GM08714 (cell line): ENCODE results near the gene NCK2.

Source experiments
- H3K4me3 ChIP-seq: fragments of 200-500 bp; sonication (Bioruptor generic); 2 replicates; pipeline ENCODE4 v1.5.1; 2014; ENCODE audit warnings: mild to moderate bottlenecking, low read length, inconsistent platforms
- ZNF274 ChIP-seq: IDR thresholded peaks from 2 replicates; pipeline ENCODE4 v1.6.1; 2012; ENCODE audit warnings: mild to moderate bottlenecking, low read depth, low read length

The NCK2 gene

DNA sequence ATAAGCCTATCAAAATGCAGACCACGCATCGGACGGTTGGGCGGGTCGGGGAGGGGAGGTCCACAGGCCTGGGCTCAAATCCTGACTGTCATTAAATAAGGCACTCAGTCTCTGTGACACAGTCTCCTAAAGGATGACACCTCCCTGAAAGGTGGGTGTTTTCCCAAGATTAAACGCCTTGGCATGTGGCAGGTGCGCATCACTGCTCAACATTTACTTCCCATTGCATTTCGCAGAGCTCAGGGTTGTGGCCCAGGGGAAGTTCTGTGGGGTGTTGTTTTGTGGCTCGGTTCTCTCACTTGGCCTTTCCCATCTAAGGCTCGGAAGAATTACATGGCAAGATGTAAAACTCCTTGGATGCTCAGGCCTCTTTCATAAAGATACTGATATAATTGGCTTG, 107.4 kb downstream of the NCK2 start:
- no peak overlapping the region for H3K4me3 ChIP-seq
- no peak for TF ChIP-seq ZNF274

DNA sequence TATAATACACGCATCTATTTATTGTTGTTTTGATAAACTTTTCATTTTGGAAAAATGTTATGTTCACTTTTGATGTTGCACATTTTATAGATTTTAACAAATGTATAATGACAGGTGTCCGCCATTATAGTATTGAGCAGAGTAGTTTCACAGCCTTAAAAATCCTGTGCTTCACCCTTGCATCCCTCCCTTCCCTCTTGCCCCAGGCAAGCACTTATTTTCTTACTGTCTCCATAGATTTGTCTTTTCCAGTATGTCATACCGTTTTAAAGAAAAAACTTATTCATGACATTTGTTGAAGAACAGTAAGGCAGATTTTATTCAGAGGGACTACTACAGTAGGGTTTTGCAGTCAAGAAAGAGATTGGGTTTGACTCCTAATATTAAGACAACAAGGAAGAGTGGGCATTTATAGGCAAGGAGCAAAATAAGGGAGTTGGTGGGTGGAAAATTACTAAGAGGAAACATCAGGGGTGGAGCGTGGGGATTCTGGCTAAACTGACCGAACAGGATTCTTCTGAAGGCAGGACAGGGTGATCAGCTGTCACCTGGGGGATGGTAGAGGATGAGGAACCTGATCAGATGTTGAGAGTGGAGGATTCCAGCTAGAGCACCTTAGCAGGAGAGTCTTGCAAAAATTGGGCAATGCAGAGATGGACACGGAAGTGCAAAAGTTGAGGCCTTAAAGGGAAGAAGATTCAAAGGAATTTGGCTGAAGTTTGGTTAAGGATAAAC, 108.8 kb downstream of the NCK2 start:
- no peak overlapping the region for H3K4me3 ChIP-seq
- TF ChIP-seq ZNF274, result no peak

DNA sequence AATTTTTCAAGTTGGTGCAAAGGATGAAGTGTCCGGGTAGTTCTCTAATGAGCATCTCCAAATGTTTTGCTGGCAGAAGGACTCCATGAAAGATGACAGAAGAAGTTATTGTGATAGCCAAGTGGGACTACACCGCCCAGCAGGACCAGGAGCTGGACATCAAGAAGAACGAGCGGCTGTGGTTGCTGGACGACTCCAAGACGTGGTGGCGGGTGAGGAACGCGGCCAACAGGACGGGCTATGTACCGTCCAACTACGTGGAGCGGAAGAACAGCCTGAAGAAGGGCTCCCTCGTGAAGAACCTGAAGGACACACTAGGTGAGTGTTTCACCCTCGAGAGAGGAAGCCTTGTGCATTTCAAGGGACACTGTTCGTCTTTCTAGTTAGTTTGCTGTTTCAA, 110.3 kb downstream of the NCK2 start:
- no peak for TF ChIP-seq ZNF274
- H3K4me3 ChIP-seq, result no peak overlapping the region

DNA sequence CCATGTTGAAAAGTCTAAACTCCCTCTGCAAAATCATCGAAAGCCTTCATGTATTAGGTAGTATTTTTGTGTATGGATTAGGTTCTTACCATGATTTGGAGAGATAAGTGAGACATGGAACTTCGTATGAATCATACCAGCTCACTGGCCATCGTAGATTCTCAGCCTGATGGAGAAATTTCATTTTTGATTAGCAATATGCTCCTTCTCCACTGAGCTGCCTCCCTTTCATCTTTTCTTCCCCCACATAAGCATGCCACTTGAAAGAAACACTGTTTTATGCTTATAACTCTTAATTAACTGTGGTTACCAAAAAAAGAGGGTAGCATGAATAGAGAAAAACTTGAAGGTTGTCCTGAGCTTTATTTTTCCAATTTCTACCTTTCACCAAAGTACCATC, 111.9 kb downstream of the NCK2 start:
- TF ChIP-seq ZNF274, result no peak
- no peak overlapping the region for H3K4me3 ChIP-seq

DNA sequence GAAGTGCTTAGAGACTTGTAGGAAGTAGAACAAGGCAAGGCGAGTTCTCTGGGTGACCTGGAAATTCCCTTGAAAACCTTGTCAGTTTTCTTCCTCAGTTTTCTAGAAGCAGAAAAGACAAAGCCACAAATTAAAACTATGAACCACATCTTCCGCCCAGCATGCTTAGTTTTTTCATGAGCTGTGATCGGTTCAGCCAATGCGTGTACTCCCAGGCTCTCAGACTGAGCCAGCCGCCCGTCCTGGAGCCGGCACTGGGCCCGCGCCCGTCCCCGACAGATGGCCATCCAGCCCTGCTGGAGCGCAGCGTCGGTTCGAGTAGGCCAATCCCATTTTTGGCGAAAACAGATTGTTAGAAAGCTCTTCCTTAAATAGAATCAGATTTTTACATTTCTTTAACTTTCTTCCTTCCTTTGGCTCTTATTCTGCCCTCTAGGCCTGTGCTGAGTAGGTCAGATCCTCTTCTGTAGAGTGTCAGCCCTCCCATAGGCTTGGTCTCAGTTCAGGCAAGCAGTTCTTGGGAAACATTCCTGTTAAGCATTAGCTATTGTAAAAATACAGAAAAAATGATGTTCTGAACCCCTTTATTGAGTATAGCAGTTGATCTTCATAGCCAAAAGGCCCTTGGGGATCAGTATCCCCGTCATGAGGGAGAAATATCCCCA, 112.5 kb downstream of the NCK2 start:
- no peak overlapping the region for H3K4me3 ChIP-seq
- no peak for TF ChIP-seq ZNF274

DNA sequence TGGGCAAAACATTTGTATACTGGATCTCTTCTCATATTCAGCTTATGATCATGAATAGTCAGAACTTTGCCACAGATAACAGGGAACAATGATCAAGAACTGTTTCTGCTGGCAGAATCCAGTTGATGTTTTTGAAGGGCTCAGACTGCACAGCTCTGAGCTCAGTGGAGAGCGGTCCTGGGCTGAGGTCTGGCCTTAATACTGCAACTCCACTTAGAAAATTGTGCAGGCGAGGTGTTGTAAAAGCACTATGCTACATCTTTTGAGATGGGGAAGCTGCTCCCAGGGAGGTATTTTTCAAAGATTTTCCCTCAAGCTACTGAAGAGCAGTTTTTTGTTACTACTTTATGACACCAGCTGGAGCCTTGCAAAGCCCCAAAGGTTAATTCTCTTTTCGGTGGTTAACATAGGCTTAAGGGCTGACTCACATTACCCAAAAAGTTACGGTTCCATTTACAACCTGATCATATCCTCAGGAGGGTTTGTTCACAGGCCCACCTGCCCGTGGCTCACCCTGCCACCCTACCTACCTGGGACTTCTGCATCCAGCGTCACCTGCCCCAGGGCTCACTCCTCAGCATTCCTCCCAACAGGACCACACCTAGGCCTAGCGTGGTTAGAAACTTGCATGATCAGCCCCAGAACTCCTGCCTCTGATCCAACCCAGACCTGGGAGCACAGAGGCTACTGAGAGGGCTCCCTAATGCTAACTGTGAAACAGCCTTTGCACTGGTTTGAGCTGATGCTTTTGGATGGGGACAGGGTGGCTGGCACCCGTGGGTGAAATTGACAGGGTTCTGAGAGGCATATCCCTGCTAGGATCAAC, 114.4 kb downstream of the NCK2 start:
- TF ChIP-seq ZNF274, result no peak
- H3K4me3 ChIP-seq, result no peak overlapping the region

DNA sequence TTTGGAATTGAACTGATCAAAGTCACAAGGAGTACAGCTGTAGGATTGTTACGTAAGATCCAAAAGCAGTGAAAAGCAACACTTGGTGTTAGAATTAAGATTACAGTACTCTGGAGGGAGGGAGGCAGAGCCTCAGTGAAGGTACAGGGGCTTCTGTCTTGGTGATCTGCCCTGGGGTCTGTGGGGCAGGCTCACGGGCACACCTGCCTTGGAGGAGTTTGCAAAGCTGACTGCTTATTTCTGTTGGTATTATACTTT, 114.9 kb downstream of the NCK2 start:
- no peak overlapping the region for H3K4me3 ChIP-seq
- no peak for TF ChIP-seq ZNF274

DNA sequence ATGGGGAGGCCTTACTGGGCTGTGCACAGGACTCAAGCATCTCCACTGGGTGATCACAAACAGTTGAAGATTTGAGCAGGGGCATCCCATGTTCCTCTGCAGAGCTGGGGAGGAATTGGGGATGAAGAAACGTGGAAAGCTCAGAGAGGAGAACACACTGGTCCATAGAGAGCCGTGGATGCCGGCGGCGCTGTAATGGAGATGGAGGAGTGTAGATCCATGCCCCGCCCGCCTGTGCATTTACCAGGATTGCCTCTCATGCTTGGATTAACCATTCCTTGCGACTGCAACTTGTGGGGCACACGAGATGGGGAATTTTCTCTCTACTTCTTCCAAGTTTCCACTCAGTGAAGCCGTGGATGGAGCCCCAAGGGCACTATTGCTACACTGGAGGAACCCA, 115.9 kb downstream of the NCK2 start:
- no peak overlapping the region for H3K4me3 ChIP-seq
- TF ChIP-seq ZNF274, result no peak

DNA sequence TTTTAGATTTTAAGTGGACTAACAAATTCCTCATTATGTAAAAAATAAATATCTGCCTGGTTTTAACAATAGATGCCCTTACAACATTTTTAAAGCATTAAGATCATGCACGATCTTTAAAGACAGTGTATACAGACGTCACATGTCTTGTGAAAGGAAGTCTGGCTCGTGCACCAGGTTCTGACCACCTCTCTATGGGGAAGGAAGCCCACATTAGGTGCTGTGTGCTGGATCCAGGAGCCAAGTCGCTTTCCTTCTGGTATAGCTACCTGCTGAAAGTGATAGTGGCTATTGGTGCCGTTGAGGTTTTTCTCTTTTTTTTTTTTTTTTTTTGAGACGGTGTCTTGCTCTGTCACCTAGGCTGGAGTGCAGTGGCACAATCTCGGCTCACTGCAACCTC, 116.5 kb downstream of the NCK2 start:
- TF ChIP-seq ZNF274, result no peak
- no peak overlapping the region for H3K4me3 ChIP-seq

DNA sequence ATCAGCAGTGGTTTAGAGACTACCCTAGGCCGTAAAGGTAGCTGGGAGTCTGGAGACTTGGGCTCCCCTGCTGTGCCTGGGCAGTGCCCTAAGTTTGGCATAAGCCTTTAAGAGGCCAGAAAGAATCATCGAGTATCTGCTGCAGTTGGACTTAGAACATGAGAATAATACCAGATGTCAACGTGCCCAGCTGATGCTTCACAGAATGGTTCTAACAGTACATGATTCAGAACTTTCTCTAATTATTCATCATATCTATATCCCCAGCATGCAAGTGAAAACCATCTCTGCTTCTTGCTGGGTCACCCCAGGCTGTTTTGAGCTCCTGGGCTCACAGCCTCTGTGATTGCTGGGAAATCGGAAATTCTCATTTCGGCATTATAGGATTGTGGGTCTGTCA, 118.1 kb downstream of the NCK2 start:
- TF ChIP-seq ZNF274, result no peak

DNA sequence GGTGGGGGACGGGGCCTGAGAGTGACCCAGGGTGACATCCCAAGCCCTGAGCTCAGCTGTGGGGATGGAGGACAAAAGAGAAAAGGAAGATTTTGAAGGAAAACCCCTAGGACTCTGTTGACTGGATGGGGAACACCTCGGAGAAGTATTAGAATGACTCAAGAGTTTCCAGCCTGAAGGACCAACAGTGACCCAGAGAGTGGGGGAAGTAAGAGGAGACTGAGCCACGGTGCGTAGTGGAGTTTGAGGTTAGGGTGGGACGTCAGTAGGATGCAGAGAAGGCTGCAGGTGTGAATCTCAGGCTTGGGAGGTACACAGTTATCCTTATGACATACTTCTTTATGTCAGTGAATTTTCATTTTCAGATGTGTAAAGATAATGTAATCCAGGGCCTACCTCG, 119.5 kb downstream of the NCK2 start:
- H3K4me3 ChIP-seq, result no peak overlapping the region
- TF ChIP-seq ZNF274, result no peak

More for the DNA sequence above, 118.1 kb downstream of the NCK2 start:
- no peak overlapping the region for H3K4me3 ChIP-seq

DNA sequence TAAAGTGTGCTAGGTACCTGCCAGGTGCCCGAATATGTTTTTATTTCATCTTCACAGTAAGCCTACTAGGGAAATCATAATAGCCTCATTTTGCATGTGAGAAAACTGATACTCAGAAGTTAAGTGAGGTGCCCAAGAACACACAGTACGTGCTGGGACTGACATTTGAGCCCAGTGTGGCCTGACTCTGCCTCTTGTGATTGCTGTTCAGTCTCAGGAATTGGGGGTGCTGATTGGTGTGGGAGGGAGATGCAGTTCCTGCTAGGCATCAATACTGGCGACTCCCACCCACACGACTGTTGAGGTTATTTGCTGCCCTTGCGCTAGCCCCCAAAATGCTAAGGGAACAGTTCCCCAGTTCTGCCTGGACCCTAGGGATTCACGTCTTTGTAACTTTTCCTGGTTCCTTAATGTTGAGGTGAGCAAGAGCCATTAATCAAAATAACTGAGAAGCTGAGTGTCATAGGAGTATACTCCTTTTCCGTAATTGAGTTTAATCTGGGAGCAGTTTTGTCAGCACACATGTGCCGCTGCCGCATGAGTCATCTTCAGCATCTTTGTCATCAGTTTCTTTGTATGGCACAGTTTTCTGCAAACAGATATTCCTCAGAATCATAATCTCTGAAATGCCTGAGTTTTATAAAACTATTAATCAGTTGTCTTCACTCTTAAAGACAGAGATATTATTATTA, 120.7 kb downstream of the NCK2 start:
- no peak for TF ChIP-seq ZNF274
- H3K4me3 ChIP-seq, result no peak overlapping the region

DNA sequence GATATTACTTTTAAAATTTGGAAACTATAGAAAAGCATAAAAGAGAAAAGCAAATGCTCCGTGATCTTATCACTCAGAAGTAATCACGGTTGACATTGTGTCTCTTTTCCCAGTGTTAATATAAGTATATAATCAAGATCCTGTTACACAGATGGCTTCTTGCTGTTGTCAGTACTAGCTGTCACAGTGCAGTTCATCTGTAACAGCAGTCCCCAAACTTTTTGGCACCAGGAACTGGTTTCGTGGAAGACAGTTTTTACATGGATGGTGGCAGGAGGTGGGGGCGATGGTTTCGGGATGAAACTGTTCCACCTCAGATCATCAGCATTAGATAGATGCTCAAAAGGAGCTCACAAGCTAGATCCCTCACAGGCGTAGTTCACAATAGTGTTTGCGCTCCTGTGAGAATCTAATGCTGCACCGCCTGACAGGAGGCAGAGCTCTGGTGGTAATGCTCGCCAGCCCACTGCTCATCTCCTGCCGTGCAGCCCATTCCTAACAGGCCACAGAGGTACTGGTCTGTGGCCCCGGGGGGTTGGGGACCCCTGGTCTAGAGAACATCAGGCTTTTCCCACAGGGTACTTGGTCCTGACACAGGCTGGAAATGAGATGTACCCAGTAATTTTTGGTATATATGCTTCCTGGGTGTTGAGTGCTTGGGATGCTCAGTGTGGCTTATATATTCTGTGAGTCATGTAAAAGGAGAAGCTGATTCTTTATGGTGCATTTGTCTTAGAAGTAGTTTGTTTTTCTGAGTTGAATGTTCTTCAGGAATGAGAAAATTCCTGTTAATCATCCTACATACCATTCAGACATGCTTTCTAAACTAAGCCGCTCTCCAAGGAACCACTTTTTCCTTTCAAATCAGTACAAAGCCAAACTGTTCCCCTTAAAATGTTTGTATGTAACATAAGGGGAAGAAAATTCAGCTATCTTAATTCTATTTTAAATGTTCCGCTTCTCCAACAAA, 121.8 kb downstream of the NCK2 start:
- no peak overlapping the region for H3K4me3 ChIP-seq
- TF ChIP-seq ZNF274, result no peak
